ENCODE measurements around the gene PLD3.

PLD3 gene

GRCh38 chr19:40424637-40425449 is 76.3 kb downstream of the PLD3 start:
- peak; percentile 11 for DNase-seq
- Histone ChIP-seq H3K36me3 (replicated peaks) (peaks cover 13% of the 10 kb centered on the region), H3K27ac (peak overlapping the region; percentile 99), H3K4me3 (ENCODE audit: low read depth, low read length) (peak overlapping the region; percentile 85), H3K27me3 (replicated peaks) (no peaks in the 10 kb centered on the region)
- in situ Hi-C loops (cut with HindIII; ENCODE audit: low pct_ligation_motif_present, low sequenced_read_pairs), result no loop called here
- no peak for TF ChIP-seq CTCF (IDR thresholded peaks at IDR 0.05; ENCODE audit: low read depth, low read length, missing control alignments)

GRCh38 chr19:40425450-40426287 is 77.2 kb downstream of the PLD3 start, which contains the start of gene SERTAD1:
Gene SERTAD1 (minus strand): TSS chr19:40425992. CDS start chr19:40423546, 2,446 bp downstream.
- peak; percentile 64 for TF ChIP-seq CTCF (IDR thresholded peaks at IDR 0.05; ENCODE audit: low read depth, low read length, missing control alignments)
- peak; percentile 99 for DNase-seq
- Histone ChIP-seq H3K36me3 (replicated peaks) (peaks cover 13% of the 10 kb centered on the region), H3K27ac (peak within 1 kb of the TSS; percentile 99), H3K27me3 (replicated peaks) (no peaks in the 10 kb centered on the region), H3K4me3 (ENCODE audit: low read depth, low read length) (peak within 1 kb of the TSS; percentile 85)
- in situ Hi-C loops (cut with HindIII; ENCODE audit: low pct_ligation_motif_present, low sequenced_read_pairs), result no loop called here
